HG03060 (cell line): ENCODE measurements around the gene ADM2.
A peak's percentile ranks its signal among the peaks of the same experiment; 100 is the strongest.

Experiments used
- ATAC-seq: cut with Tn5 transposase; IDR thresholded peaks from one replicate; pipeline ENCODE4 v1.9.1; 2021; ENCODE audit warnings: low read depth, moderate number of reproducible peaks; ENCODE audit not compliant: unreplicated experiment

The ADM2 gene

GRCh38 chr22:50465066-50465930, 16.0 kb upstream of the ADM2 start:
- no peak for ATAC-seq

GRCh38 chr22:50467341-50467740, 14.0 kb upstream of the ADM2 start:
- no peak for ATAC-seq

GRCh38 chr22:50467773-50468440, 13.4 kb upstream of the ADM2 start:
- ATAC-seq, result no peak

- ATAC-seq, result no peak
Measured at GRCh38 chr22:50468626-50469025, 12.7 kb upstream of the ADM2 start.

GRCh38 chr22:50469377-50470305, 11.7 kb upstream of the ADM2 start:
- ATAC-seq, result peak; percentile 39

GRCh38 chr22:50470491-50470890, 10.9 kb upstream of the ADM2 start:
- no peak for ATAC-seq

- no peak for ATAC-seq
Measured at GRCh38 chr22:50471197-50471847, 10.0 kb upstream of the ADM2 start.

GRCh38 chr22:50471962-50472361, 9.4 kb upstream of the ADM2 start:
- no peak for ATAC-seq

- ATAC-seq, result no peak
Measured at GRCh38 chr22:50473088-50473487, 8.3 kb upstream of the ADM2 start.

GRCh38 chr22:50473855-50474671, 7.3 kb upstream of the ADM2 start:
- no peak for ATAC-seq

- no peak for ATAC-seq
Measured at GRCh38 chr22:50474710-50475651, 6.4 kb upstream of the ADM2 start, which contains the start of gene SBF1. TSS of gene SBF1 (minus strand) at chr22:50475035. CDS start at chr22:50474840, 195 bp downstream.

GRCh38 chr22:50475652-50476002, 5.7 kb upstream of the ADM2 start:
- no peak for ATAC-seq

GRCh38 chr22:50476868-50477267, 4.5 kb upstream of the ADM2 start:
- ATAC-seq, result no peak

- ATAC-seq, result no peak
Measured at GRCh38 chr22:50477923-50478322, 3.4 kb upstream of the ADM2 start.

- no peak for ATAC-seq
Measured at GRCh38 chr22:50479721-50480120, 1.6 kb upstream of the ADM2 start.

GRCh38 chr22:50481045-50481439, 301 bp upstream of the ADM2 start:
- ATAC-seq, result no peak

- no peak for ATAC-seq
Measured at GRCh38 chr22:50482107-50483074, 1.0 kb downstream of the ADM2 start.
